H1 (cell line): ENCODE results near the gene MACROD2. TPM values are rescaled to one million over a fixed set of nuclear protein-coding genes. Genes with fewer than 3 reads are reported as not detected.

Experiments used
- EZH2 ChIP-seq: fragments of 200-600 bp; sonication (generic); IDR thresholded peaks from 2 replicates; pipeline ENCODE4 v1.7.1; 2012; ENCODE audit warnings: low read depth, mild to moderate bottlenecking, moderate library complexity, low read length, inconsistent platforms; ENCODE audit not compliant: severe bottlenecking
- polyA plus RNA-seq, 7 experiments: library from polyadenylated mRNA; depleted of rRNA in 3 of 7; stranded (reverse) in 5 of 7; unstranded in 2 of 7; fragments of >200 nt in 5 of 7; fragments of 200-250 nt in 2 of 7; gene quantifications; 1 replicate in 5 of 7; 2 replicates in 1 of 7; 4 replicates in 1 of 7; pipeline versions ENCODE4 v1.2.1 to v1.2.3, GENCODE V29; 2011 to 2013; ENCODE audit warnings: missing spikeins in 2 of 7, mixed read lengths in 2 of 7
- total RNA-seq: library from RNA; stranded (reverse); fragmentation: NEBNext Ultra II Directional; extraction: Animal tissue kit (Norgen Biotek cat#: 25700); gene quantifications from 2 replicates; pipeline ENCODE4 v1.2.1, GENCODE V29; 2021
- TF ChIP-seq, protein P1 (sequence below): fragments of 300-600 bp; sonication (generic); IDR thresholded peaks from 2 replicates; pipeline ENCODE4 v1.7.1; 2012; ENCODE audit warnings: low read length, moderate library complexity, mild to moderate bottlenecking, inconsistent platforms; ENCODE audit not compliant: insufficient replicate concordance

MACROD2 gene
- total and polyA plus RNA-seq, 2 of the 8 experiments (the other 6 are each of a cell fraction or from before 2014, with no cell fraction given): 0.70 to 3.9 TPM

DNA sequence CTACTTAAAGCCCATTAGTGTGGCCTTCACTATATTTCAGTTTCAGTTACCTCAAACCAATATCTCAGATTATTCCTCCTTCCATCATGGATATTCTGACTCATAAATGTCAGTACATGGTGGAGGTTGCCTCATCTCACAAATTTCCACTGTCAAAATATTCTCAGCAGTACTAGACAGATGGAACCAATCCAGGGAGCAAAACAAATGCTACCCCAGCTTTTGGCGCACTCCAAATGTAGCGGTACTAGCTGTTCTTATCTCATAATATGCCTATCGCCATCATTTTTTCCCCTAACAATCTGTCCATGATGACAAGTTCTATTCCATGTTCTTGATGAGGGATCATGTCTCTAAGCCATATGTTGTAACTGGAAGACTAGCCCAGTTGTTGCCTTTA, 1551.8 kb downstream of the MACROD2 start (continued):
- TF ChIP-seq, protein P1, sequence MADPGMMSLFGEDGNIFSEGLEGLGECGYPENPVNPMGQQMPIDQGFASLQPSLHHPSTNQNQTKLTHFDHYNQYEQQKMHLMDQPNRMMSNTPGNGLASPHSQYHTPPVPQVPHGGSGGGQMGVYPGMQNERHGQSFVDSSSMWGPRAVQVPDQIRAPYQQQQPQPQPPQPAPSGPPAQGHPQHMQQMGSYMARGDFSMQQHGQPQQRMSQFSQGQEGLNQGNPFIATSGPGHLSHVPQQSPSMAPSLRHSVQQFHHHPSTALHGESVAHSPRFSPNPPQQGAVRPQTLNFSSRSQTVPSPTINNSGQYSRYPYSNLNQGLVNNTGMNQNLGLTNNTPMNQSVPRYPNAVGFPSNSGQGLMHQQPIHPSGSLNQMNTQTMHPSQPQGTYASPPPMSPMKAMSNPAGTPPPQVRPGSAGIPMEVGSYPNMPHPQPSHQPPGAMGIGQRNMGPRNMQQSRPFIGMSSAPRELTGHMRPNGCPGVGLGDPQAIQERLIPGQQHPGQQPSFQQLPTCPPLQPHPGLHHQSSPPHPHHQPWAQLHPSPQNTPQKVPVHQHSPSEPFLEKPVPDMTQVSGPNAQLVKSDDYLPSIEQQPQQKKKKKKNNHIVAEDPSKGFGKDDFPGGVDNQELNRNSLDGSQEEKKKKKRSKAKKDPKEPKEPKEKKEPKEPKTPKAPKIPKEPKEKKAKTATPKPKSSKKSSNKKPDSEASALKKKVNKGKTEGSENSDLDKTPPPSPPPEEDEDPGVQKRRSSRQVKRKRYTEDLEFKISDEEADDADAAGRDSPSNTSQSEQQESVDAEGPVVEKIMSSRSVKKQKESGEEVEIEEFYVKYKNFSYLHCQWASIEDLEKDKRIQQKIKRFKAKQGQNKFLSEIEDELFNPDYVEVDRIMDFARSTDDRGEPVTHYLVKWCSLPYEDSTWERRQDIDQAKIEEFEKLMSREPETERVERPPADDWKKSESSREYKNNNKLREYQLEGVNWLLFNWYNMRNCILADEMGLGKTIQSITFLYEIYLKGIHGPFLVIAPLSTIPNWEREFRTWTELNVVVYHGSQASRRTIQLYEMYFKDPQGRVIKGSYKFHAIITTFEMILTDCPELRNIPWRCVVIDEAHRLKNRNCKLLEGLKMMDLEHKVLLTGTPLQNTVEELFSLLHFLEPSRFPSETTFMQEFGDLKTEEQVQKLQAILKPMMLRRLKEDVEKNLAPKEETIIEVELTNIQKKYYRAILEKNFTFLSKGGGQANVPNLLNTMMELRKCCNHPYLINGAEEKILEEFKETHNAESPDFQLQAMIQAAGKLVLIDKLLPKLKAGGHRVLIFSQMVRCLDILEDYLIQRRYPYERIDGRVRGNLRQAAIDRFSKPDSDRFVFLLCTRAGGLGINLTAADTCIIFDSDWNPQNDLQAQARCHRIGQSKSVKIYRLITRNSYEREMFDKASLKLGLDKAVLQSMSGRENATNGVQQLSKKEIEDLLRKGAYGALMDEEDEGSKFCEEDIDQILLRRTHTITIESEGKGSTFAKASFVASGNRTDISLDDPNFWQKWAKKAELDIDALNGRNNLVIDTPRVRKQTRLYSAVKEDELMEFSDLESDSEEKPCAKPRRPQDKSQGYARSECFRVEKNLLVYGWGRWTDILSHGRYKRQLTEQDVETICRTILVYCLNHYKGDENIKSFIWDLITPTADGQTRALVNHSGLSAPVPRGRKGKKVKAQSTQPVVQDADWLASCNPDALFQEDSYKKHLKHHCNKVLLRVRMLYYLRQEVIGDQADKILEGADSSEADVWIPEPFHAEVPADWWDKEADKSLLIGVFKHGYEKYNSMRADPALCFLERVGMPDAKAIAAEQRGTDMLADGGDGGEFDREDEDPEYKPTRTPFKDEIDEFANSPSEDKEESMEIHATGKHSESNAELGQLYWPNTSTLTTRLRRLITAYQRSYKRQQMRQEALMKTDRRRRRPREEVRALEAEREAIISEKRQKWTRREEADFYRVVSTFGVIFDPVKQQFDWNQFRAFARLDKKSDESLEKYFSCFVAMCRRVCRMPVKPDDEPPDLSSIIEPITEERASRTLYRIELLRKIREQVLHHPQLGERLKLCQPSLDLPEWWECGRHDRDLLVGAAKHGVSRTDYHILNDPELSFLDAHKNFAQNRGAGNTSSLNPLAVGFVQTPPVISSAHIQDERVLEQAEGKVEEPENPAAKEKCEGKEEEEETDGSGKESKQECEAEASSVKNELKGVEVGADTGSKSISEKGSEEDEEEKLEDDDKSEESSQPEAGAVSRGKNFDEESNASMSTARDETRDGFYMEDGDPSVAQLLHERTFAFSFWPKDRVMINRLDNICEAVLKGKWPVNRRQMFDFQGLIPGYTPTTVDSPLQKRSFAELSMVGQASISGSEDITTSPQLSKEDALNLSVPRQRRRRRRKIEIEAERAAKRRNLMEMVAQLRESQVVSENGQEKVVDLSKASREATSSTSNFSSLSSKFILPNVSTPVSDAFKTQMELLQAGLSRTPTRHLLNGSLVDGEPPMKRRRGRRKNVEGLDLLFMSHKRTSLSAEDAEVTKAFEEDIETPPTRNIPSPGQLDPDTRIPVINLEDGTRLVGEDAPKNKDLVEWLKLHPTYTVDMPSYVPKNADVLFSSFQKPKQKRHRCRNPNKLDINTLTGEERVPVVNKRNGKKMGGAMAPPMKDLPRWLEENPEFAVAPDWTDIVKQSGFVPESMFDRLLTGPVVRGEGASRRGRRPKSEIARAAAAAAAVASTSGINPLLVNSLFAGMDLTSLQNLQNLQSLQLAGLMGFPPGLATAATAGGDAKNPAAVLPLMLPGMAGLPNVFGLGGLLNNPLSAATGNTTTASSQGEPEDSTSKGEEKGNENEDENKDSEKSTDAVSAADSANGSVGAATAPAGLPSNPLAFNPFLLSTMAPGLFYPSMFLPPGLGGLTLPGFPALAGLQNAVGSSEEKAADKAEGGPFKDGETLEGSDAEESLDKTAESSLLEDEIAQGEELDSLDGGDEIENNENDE: no peak
- TF ChIP-seq EZH2: no peak
